Lower leg skin (tissue), 4 donors: ENCODE measurements around the gene CEP104. TPM values are rescaled to one million over a fixed set of nuclear protein-coding genes. Genes with fewer than 3 reads are reported as not detected.
"Not testable (repeated sequence)": the region's sequence is repeated elsewhere in the genome, so short reads cannot be mapped to it uniquely, and the experiment has no call there.

Source experiments
- DNase-seq, 2 donors: peaks; one replicate each; pipeline ENCODE4 v3.0.0-alpha.2; 2019; ENCODE audit warnings: low spot score in 2 of 2
- H3K4me3 ChIP-seq: fragments of 200-600 bp; sonication (generic); 2 replicates; pipeline ENCODE4 v1.5.1; 2017; ENCODE audit warnings: mild to moderate bottlenecking, low read depth; ENCODE audit not compliant: poor library complexity, severe bottlenecking
- POLR2A ChIP-seq, 2 donors: fragments of 450-650 bp; IDR thresholded peaks; one replicate each; pipeline ENCODE4 v1.6.1; 2016 to 2017; ENCODE audit warnings: antibody characterized with exemption in 2 of 2, mild to moderate bottlenecking in 1 of 2, moderate library complexity in 1 of 2
- WGBS, 2 donors: methylation state at CpG; one replicate each; pipeline ENCODE4 v1.1.5; 2018; 5-methylcytosine and 5-hydroxymethylcytosine counted together
- intact Hi-C: fragments of 100-400 bp; cut with DNase I; formaldehyde crosslinking; loops from one replicate; pipeline ENCODE4 v1.15.0; 2023; ENCODE audit warnings: low total_unique reads
- total RNA-seq, 4 donors: library from RNA; depleted of rRNA; stranded (reverse); fragments of >200 nt; gene quantifications; one replicate each; pipeline ENCODE4 v1.1.0, GENCODE V29; 2016
- TF ChIP-seq, protein P1 (sequence below), 3 donors: fragments of 450-650 bp; IDR thresholded peaks; one replicate each; pipeline ENCODE4 v1.5.1; 2016; ENCODE audit warnings: antibody characterized with exemption in 3 of 3, mild to moderate bottlenecking in 3 of 3, moderate library complexity in 2 of 3

CEP104 gene
- total RNA-seq, 4 donors from 2014 or later: 24.6 to 38.9 (median 33.1) TPM

DNA sequence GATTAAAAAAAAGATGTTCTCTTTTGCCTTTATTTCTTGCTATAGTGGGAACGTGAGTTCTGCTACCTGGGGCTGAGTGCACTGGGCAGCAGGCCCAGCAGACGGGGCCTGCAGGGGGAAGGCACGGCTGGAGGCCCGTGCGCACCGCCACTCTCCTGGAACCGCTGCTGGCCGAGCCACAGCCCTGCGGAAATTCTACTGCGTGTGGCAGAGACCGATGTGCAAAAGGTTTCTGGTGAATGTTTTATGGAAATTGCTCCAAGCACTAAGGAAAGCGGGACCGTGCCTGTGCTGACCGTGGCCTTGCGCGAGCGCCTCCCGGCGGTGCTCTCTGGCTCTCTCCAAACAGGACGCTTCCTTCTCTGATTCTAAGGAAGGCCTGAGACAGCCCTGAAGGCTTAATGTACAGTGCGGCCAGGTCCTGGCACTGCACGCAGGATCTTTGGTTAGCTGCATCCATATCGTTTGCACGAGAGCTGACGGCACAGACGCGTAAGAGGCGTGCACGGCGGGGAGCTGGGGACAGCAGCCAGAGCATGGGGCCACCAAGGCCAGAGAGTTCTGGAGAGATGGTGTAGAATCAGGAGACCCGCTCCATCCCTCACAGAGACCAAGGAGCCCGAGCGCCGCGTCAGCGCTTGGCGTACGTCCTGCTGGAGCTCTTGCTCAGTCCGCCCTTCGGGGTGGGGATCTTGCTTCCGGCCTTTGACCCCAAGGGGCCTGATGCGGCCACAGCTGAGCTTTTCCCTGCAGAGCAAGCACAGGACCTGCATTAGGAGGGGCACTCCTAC is 42.0 kb downstream of the CEP104 start:
- no peak for TF ChIP-seq POLR2A (IDR thresholded peaks at IDR 0.05)
- TF ChIP-seq, protein P1, sequence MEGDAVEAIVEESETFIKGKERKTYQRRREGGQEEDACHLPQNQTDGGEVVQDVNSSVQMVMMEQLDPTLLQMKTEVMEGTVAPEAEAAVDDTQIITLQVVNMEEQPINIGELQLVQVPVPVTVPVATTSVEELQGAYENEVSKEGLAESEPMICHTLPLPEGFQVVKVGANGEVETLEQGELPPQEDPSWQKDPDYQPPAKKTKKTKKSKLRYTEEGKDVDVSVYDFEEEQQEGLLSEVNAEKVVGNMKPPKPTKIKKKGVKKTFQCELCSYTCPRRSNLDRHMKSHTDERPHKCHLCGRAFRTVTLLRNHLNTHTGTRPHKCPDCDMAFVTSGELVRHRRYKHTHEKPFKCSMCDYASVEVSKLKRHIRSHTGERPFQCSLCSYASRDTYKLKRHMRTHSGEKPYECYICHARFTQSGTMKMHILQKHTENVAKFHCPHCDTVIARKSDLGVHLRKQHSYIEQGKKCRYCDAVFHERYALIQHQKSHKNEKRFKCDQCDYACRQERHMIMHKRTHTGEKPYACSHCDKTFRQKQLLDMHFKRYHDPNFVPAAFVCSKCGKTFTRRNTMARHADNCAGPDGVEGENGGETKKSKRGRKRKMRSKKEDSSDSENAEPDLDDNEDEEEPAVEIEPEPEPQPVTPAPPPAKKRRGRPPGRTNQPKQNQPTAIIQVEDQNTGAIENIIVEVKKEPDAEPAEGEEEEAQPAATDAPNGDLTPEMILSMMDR (IDR thresholded peaks at IDR 0.05): no peak
- DNase-seq: no peak
- H3K4me3 ChIP-seq: no peak overlapping the region
- WGBS, 2 donors: 90 to 92% methylated on average over 42 of the region's 42 CpGs
- intact Hi-C loops: no loop called here

DNA sequence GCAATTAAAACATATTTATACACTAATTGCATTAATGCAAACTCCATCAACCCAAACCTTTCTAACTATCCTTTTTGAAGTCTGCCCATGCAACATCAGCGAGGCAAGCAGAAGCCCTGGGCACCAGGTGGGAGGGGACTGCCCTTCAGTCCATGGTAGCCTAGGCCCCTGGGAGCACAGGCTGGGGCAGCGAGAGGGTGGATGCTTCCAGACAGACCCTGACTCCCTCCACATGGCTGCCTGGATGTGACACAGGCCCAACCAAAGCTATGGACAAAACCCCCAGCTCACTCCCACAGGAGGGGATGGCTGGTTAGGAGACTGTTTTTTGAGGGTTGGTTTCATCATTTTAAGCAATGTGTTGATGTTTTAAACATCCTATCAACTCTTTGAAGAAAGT is 42.9 kb downstream of the CEP104 start:
- 92 to 100% methylated on average over 2 of the region's 2 CpGs for WGBS, 2 donors

DNA sequence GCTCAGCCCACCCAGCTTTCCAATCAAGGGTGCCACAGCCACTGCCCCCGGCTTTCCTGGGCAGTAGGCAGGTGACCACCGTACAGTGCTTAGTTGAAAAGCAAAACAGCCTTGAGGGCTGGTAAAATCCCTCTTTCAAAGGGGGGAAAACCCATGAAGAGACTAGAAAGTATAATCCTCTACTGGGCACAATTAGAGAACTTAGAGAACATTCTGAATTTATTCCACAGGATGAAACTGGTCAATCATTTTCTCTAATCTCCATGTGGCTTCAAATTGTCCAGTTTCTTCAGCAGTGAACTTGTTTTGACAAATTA is 45.5 kb downstream of the CEP104 start:
- intact Hi-C loops: no loop called here
- no peak for TF ChIP-seq POLR2A (IDR thresholded peaks at IDR 0.05)
- TF ChIP-seq, protein P1 (IDR thresholded peaks at IDR 0.05): no peak
- no peak for DNase-seq
- 37 to 65% methylated on average over 2 of the region's 2 CpGs for WGBS, 2 donors
- H3K4me3 ChIP-seq: no peak overlapping the region

More for the DNA sequence above, 42.9 kb downstream of the CEP104 start:
- DNase-seq: no peak
- no peak overlapping the region for H3K4me3 ChIP-seq
- intact Hi-C loops: no loop called here
- TF ChIP-seq, protein P1 (IDR thresholded peaks at IDR 0.05): no peak
- no peak for TF ChIP-seq POLR2A (IDR thresholded peaks at IDR 0.05)

DNA sequence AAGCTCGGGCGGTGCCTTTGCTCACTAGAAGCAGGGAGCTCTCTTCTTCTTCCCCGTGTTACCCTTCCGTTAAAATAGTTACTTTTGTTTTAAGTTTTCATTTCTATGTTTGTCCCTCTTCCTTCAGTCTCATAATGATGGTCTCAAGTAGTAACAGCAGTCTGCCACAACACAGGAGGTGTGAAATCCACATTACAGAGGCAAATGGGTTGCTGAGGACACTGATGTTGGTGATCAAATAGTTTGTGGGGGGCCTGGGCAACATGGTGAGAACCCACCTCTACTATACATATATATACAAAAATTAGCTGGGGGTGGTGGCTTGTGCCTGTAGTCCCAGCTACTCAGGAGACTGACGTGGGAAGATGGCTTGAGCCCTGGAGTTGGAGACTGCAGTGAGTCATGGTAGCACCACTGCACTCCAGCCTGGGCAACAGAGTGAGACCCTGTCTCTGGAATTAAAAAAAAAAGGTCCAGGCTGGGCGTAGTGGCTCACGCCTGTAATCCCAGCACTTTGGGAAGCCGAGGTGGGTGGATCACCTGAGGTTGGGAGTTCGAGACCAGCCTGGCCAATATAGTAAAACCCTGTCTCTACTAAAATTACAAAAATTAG is 46.8 kb downstream of the CEP104 start:
- intact Hi-C loops, DNase-seq, H3K4me3 ChIP-seq: not testable (repeated sequence)
- WGBS, 2 donors: 72 to 86% methylated on average over 9 of the region's 9 CpGs

DNA sequence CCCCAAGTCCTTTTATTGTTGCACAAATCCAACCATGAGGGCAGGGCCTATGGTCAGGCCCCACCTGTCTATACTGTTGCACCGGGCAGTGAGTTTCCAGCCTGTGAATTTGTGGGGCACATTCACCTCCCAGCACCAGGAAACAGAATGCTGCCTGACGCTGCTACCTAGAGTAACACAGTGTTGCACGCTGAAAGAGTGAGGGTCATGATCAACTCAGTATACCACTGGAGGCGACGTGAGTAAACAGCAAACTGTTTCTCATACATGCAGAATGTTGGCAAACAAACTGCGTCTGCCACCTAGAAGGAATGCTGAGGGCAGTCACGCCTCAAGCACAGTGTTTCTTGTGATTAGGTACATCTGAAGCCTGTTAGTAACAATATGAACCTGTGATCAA is 47.3 kb downstream of the CEP104 start:
- DNase-seq: no peak
- WGBS, 2 donors: 64 to 77% methylated on average over 7 of the region's 7 CpGs
- TF ChIP-seq POLR2A (IDR thresholded peaks at IDR 0.05): no peak
- TF ChIP-seq, protein P1 (IDR thresholded peaks at IDR 0.05): no peak
- no peak overlapping the region for H3K4me3 ChIP-seq
- intact Hi-C loops: no loop called here

DNA sequence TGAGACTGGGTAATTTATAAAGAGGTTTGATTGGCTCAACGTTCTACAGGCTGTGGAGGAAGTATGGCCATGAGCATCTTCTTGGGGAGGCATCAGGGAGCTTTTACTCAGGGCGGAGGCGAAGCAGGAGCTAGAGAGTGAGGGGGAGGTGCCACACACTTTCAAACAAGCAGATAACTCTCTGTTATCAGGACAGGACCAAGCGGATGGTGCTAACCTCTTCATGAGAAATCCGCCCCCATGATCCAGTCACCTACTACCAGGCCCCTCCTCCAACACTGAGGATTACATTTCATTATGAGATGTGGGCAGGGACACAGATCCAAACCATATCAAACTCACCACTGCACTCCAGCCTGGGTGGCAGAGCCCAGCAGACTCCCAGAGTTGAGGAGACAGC is 49.2 kb downstream of the CEP104 start:
- no peak overlapping the region for H3K4me3 ChIP-seq
- intact Hi-C loops: no loop called here

More for the DNA sequence above, 49.2 kb downstream of the CEP104 start:
- DNase-seq: no peak
- WGBS, 2 donors: 71 to 84% methylated on average over 5 of the region's 5 CpGs
- no peak for TF ChIP-seq POLR2A (IDR thresholded peaks at IDR 0.05)
- TF ChIP-seq, protein P1 (IDR thresholded peaks at IDR 0.05): no peak
